H9 (cell line): ENCODE data around the gene TNC. TPM values are rescaled to one million over a fixed set of nuclear protein-coding genes. Genes with fewer than 3 reads are reported as not detected.

ENCODE experiments used
- DNase-seq: peaks from one replicate; pipeline ENCODE4 v3.0.0-alpha.2; 2017
- H2AFZ ChIP-seq: one replicate; pipeline ENCODE4 v1.6.1; 2013; ENCODE audit warnings: mild to moderate bottlenecking, low read length, control low read depth, moderate library complexity
- H2AK5ac ChIP-seq: 2 replicates; pipeline ENCODE4 v1.6.1; 2013; ENCODE audit warnings: low read length, control low read depth, mixed read lengths; ENCODE audit not compliant: insufficient read length
- H2BK120ac ChIP-seq: one replicate; pipeline ENCODE4 v1.6.1; 2013; ENCODE audit warnings: low read depth, mild to moderate bottlenecking, low read length, control low read depth, inconsistent platforms; ENCODE audit not compliant: poor library complexity, severe bottlenecking
- H2BK12ac ChIP-seq: 2 replicates; pipeline ENCODE4 v1.6.1; 2013; ENCODE audit warnings: low read length, control low read depth, mixed read lengths, low read depth; ENCODE audit not compliant: insufficient read length
- H2BK15ac ChIP-seq: 2 replicates; pipeline ENCODE4 v1.6.1; 2013; ENCODE audit warnings: low read depth, low read length, control low read depth
- H2BK20ac ChIP-seq: one replicate; pipeline ENCODE4 v1.6.1; 2013; ENCODE audit warnings: low read depth, mild to moderate bottlenecking, low read length, control low read depth, inconsistent platforms; ENCODE audit not compliant: poor library complexity, severe bottlenecking
- H2BK5ac ChIP-seq: 2 replicates; pipeline ENCODE4 v1.6.1; 2013; ENCODE audit warnings: low read length, control low read depth, mixed read lengths; ENCODE audit not compliant: insufficient read length
- H3K14ac ChIP-seq: 2 replicates; pipeline ENCODE4 v1.6.1; 2013; ENCODE audit warnings: low read length, control low read depth; ENCODE audit not compliant: insufficient read depth
- H3K18ac ChIP-seq: 2 replicates; pipeline ENCODE4 v1.6.1; 2013; ENCODE audit warnings: low read depth, mild to moderate bottlenecking, mixed read lengths, low read length, control low read depth; ENCODE audit not compliant: insufficient read length
- H3K23ac ChIP-seq: 2 replicates; pipeline ENCODE4 v1.6.1; 2013; ENCODE audit warnings: low read length, control low read depth, mixed read lengths, low read depth; ENCODE audit not compliant: insufficient read length
- H3K23me2 ChIP-seq: 2 replicates; pipeline ENCODE4 v1.6.1; 2013; ENCODE audit warnings: low read depth, mild to moderate bottlenecking, mixed read lengths, low read length, control low read depth; ENCODE audit not compliant: insufficient read length, poor library complexity, severe bottlenecking
- H3K27ac ChIP-seq: 2 replicates; pipeline ENCODE4 v1.5.1; 2013; ENCODE audit warnings: low read length, control low read depth, mixed read lengths, low read depth; ENCODE audit not compliant: insufficient read length
- H3K27me3 ChIP-seq: 2 replicates; pipeline ENCODE4 v1.6.1; 2013; ENCODE audit warnings: low read length, control low read depth, inconsistent platforms; ENCODE audit not compliant: insufficient read depth
- H3K4ac ChIP-seq: 2 replicates; pipeline ENCODE4 v1.6.1; 2013; ENCODE audit warnings: low read depth, mild to moderate bottlenecking, control low read depth, inconsistent platforms, low read length, moderate library complexity
- H3K4me1 ChIP-seq: 2 replicates; pipeline ENCODE4 v1.6.1; 2013; ENCODE audit warnings: low read length, control low read depth, inconsistent platforms; ENCODE audit not compliant: insufficient read depth
- H3K4me2 ChIP-seq: 2 replicates; pipeline ENCODE4 v1.6.1; 2013; ENCODE audit warnings: low read length, control low read depth, mixed read lengths; ENCODE audit not compliant: insufficient read length, insufficient read depth
- H3K56ac ChIP-seq: 2 replicates; pipeline ENCODE4 v1.6.1; 2013; ENCODE audit warnings: low read depth, mild to moderate bottlenecking, mixed read lengths, low read length, control low read depth; ENCODE audit not compliant: insufficient read length
- H3K79me1 ChIP-seq: 2 replicates; pipeline ENCODE4 v1.6.1; 2013; ENCODE audit warnings: low read depth, mild to moderate bottlenecking, moderate library complexity, low read length, control low read depth, inconsistent platforms; ENCODE audit not compliant: insufficient read depth, poor library complexity, severe bottlenecking
- H3K79me2 ChIP-seq: 2 replicates; pipeline ENCODE4 v1.6.1; 2013; ENCODE audit warnings: low read length, control low read depth, inconsistent platforms; ENCODE audit not compliant: insufficient read depth
- H3K9ac ChIP-seq: 2 replicates; pipeline ENCODE4 v1.6.1; 2013; ENCODE audit warnings: low read length, control low read depth, mixed read lengths; ENCODE audit not compliant: insufficient read length; ENCODE audit errors: extremely low read depth
- H3K9me3 ChIP-seq: one replicate; pipeline ENCODE4 v1.6.1; 2013; ENCODE audit warnings: low read depth, low read length, inconsistent platforms; ENCODE audit not compliant: control insufficient read depth
- H3T11ph ChIP-seq: one replicate; pipeline ENCODE4 v1.6.1; 2013; ENCODE audit warnings: mild to moderate bottlenecking, low read length, control low read depth, inconsistent platforms
- H4K20me1 ChIP-seq: one replicate; pipeline ENCODE4 v1.6.1; 2013; ENCODE audit not compliant: control insufficient read depth, insufficient read length, insufficient read depth
- H4K5ac ChIP-seq: 2 replicates; pipeline ENCODE4 v1.6.1; 2013; ENCODE audit warnings: low read depth, mild to moderate bottlenecking, mixed read lengths, low read length, control low read depth; ENCODE audit not compliant: insufficient read length
- H4K8ac ChIP-seq: replicated peaks from 2 replicates; pipeline ENCODE4 v1.6.1; 2013; ENCODE audit warnings: low read length, control low read depth, mixed read lengths, low read depth; ENCODE audit not compliant: insufficient read length
- H4K91ac ChIP-seq: 2 replicates; pipeline ENCODE4 v1.6.1; 2013; ENCODE audit warnings: low read depth, mild to moderate bottlenecking, moderate library complexity, mixed read lengths, low read length, control low read depth; ENCODE audit not compliant: insufficient read length
- H3K27ac Mint-ChIP-seq, 3 experiments: 2 replicates in 2 of 3; 3 replicates in 1 of 3; pipeline ENCODE4 v1.8.0; 2020 to 2021; ENCODE audit warnings: mixed read lengths in 3 of 3, mild to moderate bottlenecking in 1 of 3, moderate library complexity in 1 of 3
- H3K27me3 Mint-ChIP-seq: 2 replicates; pipeline ENCODE4 v1.8.0; 2021; ENCODE audit warnings: low read depth, mild to moderate bottlenecking, moderate library complexity, mixed read lengths
- H3K36me3 Mint-ChIP-seq, 3 experiments: 2 replicates in 2 of 3; 3 replicates in 1 of 3; pipeline ENCODE4 v1.8.0; 2020 to 2021; ENCODE audit warnings: low read depth in 3 of 3, mixed read lengths in 3 of 3; ENCODE audit not compliant: insufficient read depth in 1 of 3
- H3K4me1 Mint-ChIP-seq, 2 experiments: 2 replicates each; pipeline ENCODE4 v1.8.0; 2020; ENCODE audit warnings: mixed read lengths in 2 of 2
- H3K4me3 Mint-ChIP-seq, 2 experiments: 2 replicates in 1 of 2; 3 replicates in 1 of 2; pipeline ENCODE4 v1.8.0; 2020 to 2021; ENCODE audit warnings: mild to moderate bottlenecking in 2 of 2, mixed read lengths in 2 of 2, moderate library complexity in 1 of 2
- H3K9me3 Mint-ChIP-seq, 2 experiments: 2 replicates in 1 of 2; 3 replicates in 1 of 2; pipeline ENCODE4 v1.8.0; 2020; ENCODE audit warnings: mild to moderate bottlenecking in 2 of 2, mixed read lengths in 2 of 2, moderate library complexity in 1 of 2
- CTCF ChIP-seq: fragments of 200-600 bp; sonication (generic); conservative IDR thresholded peaks from 3 replicates; pipeline ENCODE4 v1.8.0; 2021; ENCODE audit warnings: antibody characterized with exemption, mild to moderate bottlenecking
- WGBS: extraction: QIAGEN DNeasy Blood & Tissue Kit; methylation state at CpG from one replicate; pipeline ENCODE4 v1.1.7; 2013; ENCODE audit warnings: missing lambda C conversion rate, low lambda C conversion rate, mixed read lengths; ENCODE audit not compliant: insufficient read length; ENCODE audit errors: extremely low coverage; 5-methylcytosine and 5-hydroxymethylcytosine counted together
- total RNA-seq: library from RNA; stranded (reverse); gene quantifications from 2 replicates; pipeline ENCODE4 v1.2.1, GENCODE V29; 2021

TNC gene
- total RNA-seq, 1 experiment from 2014 or later, result 0.63 TPM

- Histone ChIP-seq H4K20me1 (no peaks in the 10 kb centered on the region), H3T11ph (no peak overlapping the region), H4K8ac (no peak overlapping the region), H3K23ac (no peak overlapping the region), H2BK120ac (no peak overlapping the region), H3K79me1 (no peaks in the 10 kb centered on the region), H3K4me2 (no peak overlapping the region), H3K9ac (no peak overlapping the region), H3K9me3 (no peaks in the 10 kb centered on the region), H3K23me2 (no peaks in the 10 kb centered on the region), H3K56ac (no peak overlapping the region), H2BK20ac (no peak overlapping the region), H3K14ac (no peak overlapping the region), H2BK12ac (no peak overlapping the region), H3K4me1 (no peaks in the 10 kb centered on the region), H4K5ac (no peak overlapping the region), H3K79me2 (no peaks in the 10 kb centered on the region), H4K91ac (no peak overlapping the region), H3K18ac (no peak overlapping the region), H3K27ac (no peak overlapping the region), H2BK5ac (no peak overlapping the region), H3K4ac (no peak overlapping the region), H2AFZ (no peak overlapping the region), H2AK5ac (no peak overlapping the region), H2BK15ac (no peak overlapping the region), H3K27me3 (no peaks in the 10 kb centered on the region)
- no peaks in the 10 kb centered on the region; a peak in 1 of 7 replicates for H3K36me3 Mint-ChIP-seq
- no peak for TF ChIP-seq CTCF
- WGBS, result no CpG with 5 or more reads among the region's 2 CpGs
- no peak overlapping the region for H3K4me3 Mint-ChIP-seq
- no peak for DNase-seq
- H3K27me3 Mint-ChIP-seq, result peaks cover 20% of the 10 kb centered on the region
- H3K9me3 Mint-ChIP-seq, result no peaks in the 10 kb centered on the region
- peaks cover 0 to 2% of the 10 kb centered on the region in 2 experiments; a peak in 1 of 4 replicates for H3K4me1 Mint-ChIP-seq
- H3K27ac Mint-ChIP-seq, result no peak overlapping the region
These were observed 15.7 kb upstream of the TNC start for GRCh38 chr9:115133649-115134048.
